ENCODE results near the gene LINC00237.

DNA sequence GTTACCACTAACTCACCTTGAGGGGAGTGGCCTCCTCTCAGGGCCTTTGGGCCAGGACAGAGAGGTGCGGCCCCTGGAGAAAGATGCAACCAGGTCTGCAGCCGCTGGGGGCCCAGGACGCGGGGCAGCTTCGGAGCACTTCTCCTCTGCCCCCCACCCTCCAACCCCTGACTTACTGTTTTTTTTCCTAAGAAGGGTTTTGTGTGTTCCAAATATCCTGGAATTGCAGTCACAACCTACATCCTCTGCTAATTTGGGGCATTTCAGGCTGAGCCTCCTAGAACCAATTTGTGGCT lies 1.7 kb downstream of the LINC00237 start:
- no peak for TF ChIP-seq CTCF (IDR thresholded peaks at IDR 0.05; ENCODE audit: insufficient read depth, low read length, poor library complexity, severe bottlenecking)
- no peak for TF ChIP-seq EZH2phosphoT487 (conservative IDR thresholded peaks at IDR 0.05; ENCODE audit: low read length)
